SU-DHL-6 (cell line): ENCODE results near the gene TMEM138.

ENCODE experiments used
- CTCF ChIP-seq: fragments of 200-600 bp; sonication (generic); IDR thresholded peaks from one replicate; pipeline ENCODE4 v1.5.1; 2017; ENCODE audit warnings: antibody characterized with exemption, mild to moderate bottlenecking, low read length, moderate library complexity; ENCODE audit not compliant: insufficient read depth, poor library complexity, severe bottlenecking
- EZH2phosphoT487 ChIP-seq: fragments of 200-600 bp; sonication (generic), shearing (Covaris generic); conservative IDR thresholded peaks from 2 replicates; pipeline ENCODE4 v1.6.1; 2018; ENCODE audit warnings: mild to moderate bottlenecking, antibody characterized with exemption, low read length, moderate library complexity, mixed read lengths

- TF ChIP-seq CTCF: no peak
- no peak for TF ChIP-seq EZH2phosphoT487
Observed at GRCh38 chr11:61325649-61326414, 36.3 kb upstream of the TMEM138 start.
